Breast epithelium (tissue), 4 donors: Measurements from ENCODE around the gene HEG1. TPM values are rescaled to one million over a fixed set of nuclear protein-coding genes. Genes with fewer than 3 reads are reported as not detected.
"Not testable (repeated sequence)": the region's sequence is repeated elsewhere in the genome, so short reads cannot be mapped to it uniquely, and the experiment has no call there.

ENCODE experiments used
- DNase-seq, 2 donors: peaks; one replicate each; pipeline ENCODE4 v3.0.0-alpha.2; 2019; ENCODE audit warnings: low spot score in 2 of 2
- H3K27ac ChIP-seq, 2 donors: fragments of 200-600 bp; sonication (generic) in 1 of 2; one replicate each; pipeline ENCODE4 v1.5.1; 2016 to 2019; ENCODE audit warnings: mild to moderate bottlenecking in 1 of 2
- H3K27me3 ChIP-seq, 2 donors: fragments of 200-600 bp; sonication (generic) in 1 of 2; one replicate each; pipeline versions ENCODE4 v1.5.1 to v1.6.0; 2017 to 2019; ENCODE audit warnings: control low read depth in 1 of 2, mild to moderate bottlenecking in 1 of 2
- H3K36me3 ChIP-seq: fragments of 200-600 bp; one replicate; pipeline ENCODE4 v1.5.1; 2019
- H3K4me1 ChIP-seq, 2 donors: fragments of 200-600 bp; sonication (generic); one replicate each; pipeline ENCODE4 v1.5.1; 2016 to 2019; ENCODE audit warnings: control low read depth in 1 of 2
- H3K4me3 ChIP-seq, 3 donors: fragments of 200-600 bp; sonication (generic); 1 replicate in 2 of 3; 2 replicates in 1 of 3; pipeline ENCODE4 v1.5.1; 2016 to 2019; ENCODE audit warnings: mild to moderate bottlenecking in 3 of 3, moderate library complexity in 2 of 3
- H3K9me3 ChIP-seq, 2 donors: fragments of 200-600 bp; sonication (generic) in 1 of 2; one replicate each; pipeline ENCODE4 v1.5.1; 2016 to 2019; ENCODE audit warnings: control low read depth in 1 of 2
- POLR2A ChIP-seq: fragments of 450-650 bp; IDR thresholded peaks from one replicate; pipeline ENCODE4 v1.6.1; 2016; ENCODE audit warnings: antibody characterized with exemption, mild to moderate bottlenecking, moderate library complexity
- POLR2AphosphoS5 ChIP-seq, 3 donors: sonication (generic); formaldehyde crosslinking; IDR thresholded peaks; one replicate each; pipeline ENCODE4 v1.6.1; 2017; ENCODE audit warnings: antibody characterized with exemption in 3 of 3
- intact Hi-C: fragments of 100-400 bp; cut with DNase I; formaldehyde crosslinking; loops from one replicate; pipeline ENCODE4 v1.15.1; 2023; ENCODE audit warnings: low total_unique reads
- total RNA-seq, 3 donors: library from RNA; depleted of rRNA; stranded (reverse); fragments of >200 nt; gene quantifications; one replicate each; pipeline ENCODE4 v1.1.0, GENCODE V29; 2016
- TF ChIP-seq, protein P1 (sequence below), 3 donors: fragments of 450-650 bp; IDR thresholded peaks; one replicate each; pipeline ENCODE4 v1.5.1; 2016 to 2017; ENCODE audit warnings: antibody characterized with exemption in 3 of 3, mild to moderate bottlenecking in 3 of 3, moderate library complexity in 3 of 3

The HEG1 gene
- total RNA-seq, 3 donors from 2014 or later: 36.0 to 45.9 (median 45.1) TPM

- Histone ChIP-seq H3K4me3 (no peak overlapping the region), H3K9me3 (no peaks in the 10 kb centered on the region), H3K27ac (no peak overlapping the region), H3K36me3 (no peaks in the 10 kb centered on the region), H3K27me3 (no peaks in the 10 kb centered on the region), H3K4me1 (no peaks in the 10 kb centered on the region)
- intact Hi-C loops: no loop called here
- TF ChIP-seq POLR2AphosphoS5 (IDR thresholded peaks at IDR 0.05) (no peak), POLR2A (no peak)
- TF ChIP-seq, protein P1, sequence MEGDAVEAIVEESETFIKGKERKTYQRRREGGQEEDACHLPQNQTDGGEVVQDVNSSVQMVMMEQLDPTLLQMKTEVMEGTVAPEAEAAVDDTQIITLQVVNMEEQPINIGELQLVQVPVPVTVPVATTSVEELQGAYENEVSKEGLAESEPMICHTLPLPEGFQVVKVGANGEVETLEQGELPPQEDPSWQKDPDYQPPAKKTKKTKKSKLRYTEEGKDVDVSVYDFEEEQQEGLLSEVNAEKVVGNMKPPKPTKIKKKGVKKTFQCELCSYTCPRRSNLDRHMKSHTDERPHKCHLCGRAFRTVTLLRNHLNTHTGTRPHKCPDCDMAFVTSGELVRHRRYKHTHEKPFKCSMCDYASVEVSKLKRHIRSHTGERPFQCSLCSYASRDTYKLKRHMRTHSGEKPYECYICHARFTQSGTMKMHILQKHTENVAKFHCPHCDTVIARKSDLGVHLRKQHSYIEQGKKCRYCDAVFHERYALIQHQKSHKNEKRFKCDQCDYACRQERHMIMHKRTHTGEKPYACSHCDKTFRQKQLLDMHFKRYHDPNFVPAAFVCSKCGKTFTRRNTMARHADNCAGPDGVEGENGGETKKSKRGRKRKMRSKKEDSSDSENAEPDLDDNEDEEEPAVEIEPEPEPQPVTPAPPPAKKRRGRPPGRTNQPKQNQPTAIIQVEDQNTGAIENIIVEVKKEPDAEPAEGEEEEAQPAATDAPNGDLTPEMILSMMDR (IDR thresholded peaks at IDR 0.05): no peak
- no peak for DNase-seq
Observed at GRCh38 chr3:125098611-125099291, 43.0 kb upstream of the HEG1 start.

GRCh38 chr3:125090649-125091048 lies 34.9 kb upstream of the HEG1 start:
- no peaks in the 10 kb centered on the region for H3K27me3 ChIP-seq
- intact Hi-C loops: no loop called here
- H3K9me3 ChIP-seq: no peaks in the 10 kb centered on the region
- no peaks in the 10 kb centered on the region for H3K36me3 ChIP-seq
- no peaks in the 10 kb centered on the region for H3K4me1 ChIP-seq
- H3K4me3 ChIP-seq: no peak overlapping the region
- no peak for DNase-seq
- TF ChIP-seq POLR2A: no peak
- no peak for TF ChIP-seq POLR2AphosphoS5 (IDR thresholded peaks at IDR 0.05)
- TF ChIP-seq, protein P1 (IDR thresholded peaks at IDR 0.05): no peak
- H3K27ac ChIP-seq: no peak overlapping the region

GRCh38 chr3:125087768-125088391 lies 32.1 kb upstream of the HEG1 start:
- no peaks in the 10 kb centered on the region for H3K27me3 ChIP-seq
- no peak overlapping the region for H3K27ac ChIP-seq
- H3K4me3 ChIP-seq: no peak overlapping the region
- H3K9me3 ChIP-seq: no peaks in the 10 kb centered on the region
- no peak for DNase-seq
- H3K36me3 ChIP-seq: no peaks in the 10 kb centered on the region
- intact Hi-C loops: no loop called here
- TF ChIP-seq POLR2A: no peak
- no peaks in the 10 kb centered on the region for H3K4me1 ChIP-seq

DNA sequence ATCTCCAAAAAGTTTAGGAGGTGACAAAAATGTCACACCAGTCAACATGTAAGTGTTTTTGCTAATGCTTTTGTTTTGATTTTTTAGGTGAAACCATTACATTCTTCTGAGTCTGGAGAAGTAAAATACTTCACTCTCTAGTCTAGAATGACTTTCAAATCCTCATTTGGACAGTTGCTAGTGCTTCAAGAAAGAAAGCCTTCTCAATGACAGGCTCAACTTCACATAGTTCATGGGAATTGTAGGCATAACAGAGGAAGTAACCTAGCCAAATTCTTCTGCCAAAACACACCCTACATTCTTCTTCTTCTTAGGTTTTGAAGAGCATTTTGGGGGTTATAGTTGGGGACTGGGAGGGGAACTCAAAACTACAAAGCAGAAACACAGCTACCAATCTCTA lies 29.4 kb upstream of the HEG1 start:
- no peak overlapping the region for H3K27ac ChIP-seq
- no peaks in the 10 kb centered on the region for H3K4me1 ChIP-seq
- H3K9me3 ChIP-seq: no peaks in the 10 kb centered on the region
- DNase-seq: no peak
- H3K36me3 ChIP-seq: no peaks in the 10 kb centered on the region
- no peak for TF ChIP-seq POLR2AphosphoS5 (IDR thresholded peaks at IDR 0.05)
- TF ChIP-seq, protein P1 (IDR thresholded peaks at IDR 0.05): no peak
- TF ChIP-seq POLR2A: no peak
- no peaks in the 10 kb centered on the region for H3K27me3 ChIP-seq
- H3K4me3 ChIP-seq: no peak overlapping the region
- intact Hi-C loops: no loop called here

- Histone ChIP-seq H3K36me3 (no peaks in the 10 kb centered on the region), H3K4me1 (no peaks in the 10 kb centered on the region), H3K27me3 (no peaks in the 10 kb centered on the region), H3K4me3 (no peak overlapping the region), H3K27ac (no peak overlapping the region), H3K9me3 (no peaks in the 10 kb centered on the region)
- DNase-seq: no peak
- intact Hi-C loops: loop anchor here (5.0 kb wide), 1 partner anchor 129 kb away; the partner anchor contains the start of gene SLC12A8
- TF ChIP-seq POLR2A: no peak
- no peak for TF ChIP-seq POLR2AphosphoS5 (IDR thresholded peaks at IDR 0.05)
- TF ChIP-seq, protein P1 (IDR thresholded peaks at IDR 0.05): no peak
Observed at GRCh38 chr3:125083776-125084175, 28.0 kb upstream of the HEG1 start.

- H3K4me3 ChIP-seq, H3K36me3 ChIP-seq, H3K27me3 ChIP-seq, H3K27ac ChIP-seq, H3K9me3 ChIP-seq, H3K4me1 ChIP-seq, DNase-seq: not testable (repeated sequence)
- intact Hi-C loops: loop anchor here (5.0 kb wide), 1 partner anchor 130 kb away; the partner anchor contains the start of gene SLC12A8
Observed at GRCh38 chr3:125082339-125082738, 26.5 kb upstream of the HEG1 start.
